GM10847 (cell line): ENCODE data around the gene ARL6IP4.

Source experiments
- POLR2A ChIP-seq: IDR thresholded peaks from 2 replicates; pipeline ENCODE4 v1.6.1; 2011; ENCODE audit not compliant: insufficient read length; ENCODE audit errors: extremely low read depth

Gene ARL6IP4

GRCh38 chr12:122980183-122981035, at the start of gene ARL6IP4:
Gene ARL6IP4, plus strand, starts transcription at chr12:122980681. Its CDS starts 459 bp downstream, at chr12:122981140.
- TF ChIP-seq POLR2A = peak; percentile 72

- no peak for TF ChIP-seq POLR2A
Observed at GRCh38 chr12:122932207-122932606, 48.3 kb upstream of the ARL6IP4 start.

GRCh38 chr12:122934722-122935121, 45.8 kb upstream of the ARL6IP4 start:
- TF ChIP-seq POLR2A = no peak

- no peak for TF ChIP-seq POLR2A
Observed at GRCh38 chr12:122935318-122935717, 45.2 kb upstream of the ARL6IP4 start.

GRCh38 chr12:122937622-122938091, 42.8 kb upstream of the ARL6IP4 start:
- TF ChIP-seq POLR2A = no peak

- TF ChIP-seq POLR2A = no peak
Observed at GRCh38 chr12:122939125-122939524, 41.4 kb upstream of the ARL6IP4 start.

- TF ChIP-seq POLR2A = no peak
Observed at GRCh38 chr12:122942637-122943036, 37.8 kb upstream of the ARL6IP4 start.

- TF ChIP-seq POLR2A = no peak
Observed at GRCh38 chr12:122943196-122943595, 37.3 kb upstream of the ARL6IP4 start.

- TF ChIP-seq POLR2A = no peak
Observed at GRCh38 chr12:122944605-122945592, 35.6 kb upstream of the ARL6IP4 start.

- TF ChIP-seq POLR2A = no peak
Observed at GRCh38 chr12:122946690-122947341, 33.7 kb upstream of the ARL6IP4 start.

- no peak for TF ChIP-seq POLR2A
Observed at GRCh38 chr12:122947352-122947792, 33.1 kb upstream of the ARL6IP4 start.

- no peak for TF ChIP-seq POLR2A
Observed at GRCh38 chr12:122948605-122949004, 31.9 kb upstream of the ARL6IP4 start.

- no peak for TF ChIP-seq POLR2A
Observed at GRCh38 chr12:122949405-122949804, 31.1 kb upstream of the ARL6IP4 start.

GRCh38 chr12:122949816-122950675, 30.4 kb upstream of the ARL6IP4 start:
- TF ChIP-seq POLR2A = no peak

- no peak for TF ChIP-seq POLR2A
Observed at GRCh38 chr12:122951406-122951805, 29.1 kb upstream of the ARL6IP4 start.
